ENCODE data around the gene GPC5. TPM values are rescaled to one million over a fixed set of nuclear protein-coding genes. Genes with fewer than 3 reads are reported as not detected.

The GPC5 gene
- total RNA-seq, 1 donor from 2014 or later: 0.28 TPM

DNA sequence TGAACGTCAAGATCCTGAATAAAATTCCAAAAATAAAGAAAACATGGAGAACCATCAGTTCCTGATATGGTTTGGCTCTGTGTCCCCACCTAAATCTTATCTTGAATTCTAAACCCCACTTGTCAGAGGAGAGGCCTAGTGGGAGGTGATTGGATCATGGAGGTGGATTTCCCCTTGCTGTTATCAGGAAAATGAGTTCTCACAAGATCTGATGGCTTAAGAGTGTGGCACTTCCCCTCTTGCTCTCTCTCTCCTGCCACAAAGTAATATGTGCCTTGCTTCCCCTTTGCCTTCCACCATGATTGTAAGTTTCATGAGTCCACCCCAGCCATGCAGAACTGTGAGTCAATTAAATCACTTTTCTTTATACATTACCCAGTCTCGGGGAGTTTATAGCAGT lies 827.4 kb downstream of the GPC5 start:
- TF ChIP-seq, protein P1, sequence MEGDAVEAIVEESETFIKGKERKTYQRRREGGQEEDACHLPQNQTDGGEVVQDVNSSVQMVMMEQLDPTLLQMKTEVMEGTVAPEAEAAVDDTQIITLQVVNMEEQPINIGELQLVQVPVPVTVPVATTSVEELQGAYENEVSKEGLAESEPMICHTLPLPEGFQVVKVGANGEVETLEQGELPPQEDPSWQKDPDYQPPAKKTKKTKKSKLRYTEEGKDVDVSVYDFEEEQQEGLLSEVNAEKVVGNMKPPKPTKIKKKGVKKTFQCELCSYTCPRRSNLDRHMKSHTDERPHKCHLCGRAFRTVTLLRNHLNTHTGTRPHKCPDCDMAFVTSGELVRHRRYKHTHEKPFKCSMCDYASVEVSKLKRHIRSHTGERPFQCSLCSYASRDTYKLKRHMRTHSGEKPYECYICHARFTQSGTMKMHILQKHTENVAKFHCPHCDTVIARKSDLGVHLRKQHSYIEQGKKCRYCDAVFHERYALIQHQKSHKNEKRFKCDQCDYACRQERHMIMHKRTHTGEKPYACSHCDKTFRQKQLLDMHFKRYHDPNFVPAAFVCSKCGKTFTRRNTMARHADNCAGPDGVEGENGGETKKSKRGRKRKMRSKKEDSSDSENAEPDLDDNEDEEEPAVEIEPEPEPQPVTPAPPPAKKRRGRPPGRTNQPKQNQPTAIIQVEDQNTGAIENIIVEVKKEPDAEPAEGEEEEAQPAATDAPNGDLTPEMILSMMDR (conservative IDR thresholded peaks at IDR 0.05): no peak
- Mint-ChIP-seq H3K4me3 (no peak overlapping the region), H3K9me3 (no peaks in the 10 kb centered on the region), H3K27me3 (ENCODE audit: low read depth) (no peaks in the 10 kb centered on the region), H3K4me1 (peaks cover 4% of the 10 kb centered on the region), H3K27ac (ENCODE audit: unreplicated experiment) (no peak overlapping the region), H3K36me3 (ENCODE audit: low read depth) (no peaks in the 10 kb centered on the region)
- DNase-seq (ENCODE audit: low read depth, low spot score): no peak

DNA sequence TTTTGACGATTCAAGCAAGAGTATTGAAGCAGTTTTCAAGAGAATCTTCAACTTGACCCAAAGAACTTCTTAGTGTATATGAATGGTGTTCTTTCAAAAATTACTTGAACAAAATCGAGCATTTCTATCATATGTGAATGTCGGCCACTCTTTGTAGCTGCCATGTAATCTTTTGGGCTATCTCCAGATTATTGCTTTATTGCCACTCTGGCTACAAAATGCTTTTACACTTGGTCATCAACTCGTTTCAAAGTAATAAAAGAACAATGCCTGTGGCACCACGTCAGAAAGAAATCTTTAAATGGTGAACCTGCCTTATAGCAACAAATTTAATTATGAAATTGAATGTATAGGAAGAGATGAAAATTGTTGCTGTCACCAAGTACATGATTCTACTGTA lies 834.5 kb downstream of the GPC5 start:
- DNase-seq (ENCODE audit: low read depth, low spot score): no peak
- no peaks in the 10 kb centered on the region for H3K36me3 Mint-ChIP-seq (ENCODE audit: low read depth)
- TF ChIP-seq, protein P1 (conservative IDR thresholded peaks at IDR 0.05): no peak
- H3K27me3 Mint-ChIP-seq (ENCODE audit: low read depth): no peaks in the 10 kb centered on the region
- H3K27ac Mint-ChIP-seq (ENCODE audit: unreplicated experiment): no peak overlapping the region
- H3K9me3 Mint-ChIP-seq: no peaks in the 10 kb centered on the region
- no peak overlapping the region for H3K4me3 Mint-ChIP-seq
- no peaks in the 10 kb centered on the region for H3K4me1 Mint-ChIP-seq

DNA sequence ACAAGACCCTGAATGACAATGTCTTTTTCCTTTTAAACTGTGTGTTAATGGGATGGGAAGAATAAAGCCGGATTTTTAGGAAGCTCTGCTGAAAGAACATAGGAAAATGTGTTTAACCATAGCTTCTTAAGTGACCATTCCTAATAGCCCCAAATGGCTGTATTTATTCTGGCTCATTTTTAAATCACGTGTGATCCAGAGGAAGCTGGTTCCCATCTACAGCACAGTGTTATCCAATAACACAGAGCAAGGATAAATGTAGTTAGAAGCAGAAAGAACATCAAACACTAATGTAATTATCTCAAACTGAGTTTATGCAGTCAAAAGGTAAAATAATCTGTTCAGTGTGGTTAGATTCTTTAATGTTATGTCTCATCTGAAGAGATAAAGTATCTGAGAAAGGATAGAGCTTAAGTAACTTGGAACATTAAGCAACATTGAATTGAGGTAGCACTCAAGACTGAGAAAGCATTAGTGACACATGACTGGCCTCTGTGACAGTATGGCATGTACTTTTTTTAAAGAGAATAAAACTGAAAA lies 853.3 kb downstream of the GPC5 start:
- DNase-seq (ENCODE audit: low read depth, low spot score): no peak
- H3K36me3 Mint-ChIP-seq (ENCODE audit: low read depth): no peaks in the 10 kb centered on the region
- TF ChIP-seq, protein P1 (conservative IDR thresholded peaks at IDR 0.05): no peak
- H3K4me1 Mint-ChIP-seq: no peaks in the 10 kb centered on the region
- H3K27me3 Mint-ChIP-seq (ENCODE audit: low read depth): no peaks in the 10 kb centered on the region
- H3K27ac Mint-ChIP-seq (ENCODE audit: unreplicated experiment): no peak overlapping the region
- no peak overlapping the region for H3K4me3 Mint-ChIP-seq
- no peaks in the 10 kb centered on the region for H3K9me3 Mint-ChIP-seq

DNA sequence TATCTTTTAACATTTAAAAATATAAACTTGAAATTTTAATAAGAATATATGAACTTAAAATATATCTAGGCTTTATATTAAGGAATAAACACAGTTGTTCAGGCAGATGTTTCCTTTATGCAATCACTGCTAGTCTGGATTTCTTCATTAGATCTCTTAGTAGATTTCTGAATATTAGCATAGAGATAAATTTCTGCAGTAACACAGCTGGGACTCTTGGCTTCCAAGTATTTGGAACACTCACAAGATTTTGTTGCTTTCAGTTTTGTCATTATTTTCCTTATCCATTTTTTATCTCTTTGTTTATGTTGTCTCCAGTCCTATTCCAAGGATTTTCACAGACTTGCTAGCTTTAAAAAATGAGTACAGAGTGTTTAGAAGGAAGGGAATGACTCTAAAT lies 857.1 kb downstream of the GPC5 start:
- DNase-seq (ENCODE audit: low read depth, low spot score): no peak
- TF ChIP-seq, protein P1 (conservative IDR thresholded peaks at IDR 0.05): no peak
- Mint-ChIP-seq H3K4me3 (no peak overlapping the region), H3K27ac (ENCODE audit: unreplicated experiment) (no peak overlapping the region), H3K36me3 (ENCODE audit: low read depth) (no peaks in the 10 kb centered on the region), H3K9me3 (no peaks in the 10 kb centered on the region), H3K4me1 (no peaks in the 10 kb centered on the region), H3K27me3 (ENCODE audit: low read depth) (no peaks in the 10 kb centered on the region)

DNA sequence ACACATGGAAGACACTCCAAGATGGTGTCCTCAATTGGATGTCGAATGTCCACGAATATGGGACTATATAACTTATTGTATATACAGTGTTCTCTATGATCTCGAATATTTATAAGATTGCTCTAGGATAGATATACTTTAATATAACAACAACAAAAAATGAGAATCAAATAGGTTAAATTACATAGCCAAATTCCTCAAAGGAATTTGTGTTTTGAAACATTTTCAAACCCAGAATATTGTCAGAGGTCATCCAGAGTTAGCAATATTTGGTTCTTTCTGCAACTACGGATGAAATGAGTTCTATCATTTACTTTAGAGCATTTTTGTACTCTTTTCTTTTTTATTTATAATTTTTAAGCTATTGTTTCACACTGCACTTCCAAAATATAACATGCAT lies 857.8 kb downstream of the GPC5 start:
- Mint-ChIP-seq H3K36me3 (ENCODE audit: low read depth) (no peaks in the 10 kb centered on the region), H3K4me1 (no peaks in the 10 kb centered on the region), H3K9me3 (no peaks in the 10 kb centered on the region), H3K27ac (ENCODE audit: unreplicated experiment) (no peak overlapping the region), H3K27me3 (ENCODE audit: low read depth) (no peaks in the 10 kb centered on the region), H3K4me3 (no peak overlapping the region)
- TF ChIP-seq, protein P1 (conservative IDR thresholded peaks at IDR 0.05): no peak
- DNase-seq (ENCODE audit: low read depth, low spot score): no peak

DNA sequence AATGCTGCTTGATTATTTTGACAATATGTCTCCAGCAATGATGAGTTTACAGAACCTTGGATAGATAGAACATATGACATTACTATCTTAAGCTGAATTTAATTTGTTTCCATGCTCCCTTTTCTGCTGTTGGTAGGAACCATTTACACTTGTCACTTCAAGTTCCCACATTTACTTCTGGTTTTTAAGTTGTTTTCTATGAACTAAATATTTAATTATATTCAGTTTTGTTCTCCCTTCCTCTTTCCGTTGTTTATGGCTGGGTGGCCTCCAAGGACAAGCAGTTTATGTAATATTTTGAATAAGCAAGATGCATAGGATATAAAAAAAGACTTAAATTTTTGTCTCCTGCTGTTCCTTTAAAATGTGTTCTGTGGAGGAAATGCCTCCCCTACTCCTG lies 860.6 kb downstream of the GPC5 start:
- Mint-ChIP-seq H3K27ac (ENCODE audit: unreplicated experiment) (no peak overlapping the region), H3K4me1 (no peaks in the 10 kb centered on the region), H3K9me3 (no peaks in the 10 kb centered on the region), H3K27me3 (ENCODE audit: low read depth) (no peaks in the 10 kb centered on the region), H3K4me3 (no peak overlapping the region), H3K36me3 (ENCODE audit: low read depth) (no peaks in the 10 kb centered on the region)
- TF ChIP-seq, protein P1 (conservative IDR thresholded peaks at IDR 0.05): no peak
- DNase-seq (ENCODE audit: low read depth, low spot score): no peak
